ENCODE measurements around the gene FKBP5. TPM values are rescaled to one million over a fixed set of nuclear protein-coding genes. Genes with fewer than 3 reads are reported as not detected.

Gene FKBP5
- polyA plus RNA-seq, 1 donor: 9.4 TPM

- Histone ChIP-seq H3K36me3 (ENCODE audit: control insufficient read depth, insufficient read depth, low read length) (no peaks in the 10 kb centered on the region), H3K9me3 (ENCODE audit: control insufficient read depth, low read depth, low read length) (peaks cover 5% of the 10 kb centered on the region), H3K27me3 (ENCODE audit: control insufficient read depth, insufficient read depth, low read length) (peaks cover 3% of the 10 kb centered on the region), H3K27ac (ENCODE audit: low read length) (no peak overlapping the region), H3K4me1 (ENCODE audit: control insufficient read depth, insufficient read depth, low read length) (no peaks in the 10 kb centered on the region), H3K4me3 (ENCODE audit: low read length) (no peak overlapping the region)
- no peak for DNase-seq
- 29% methylated on average over 3 of the region's 8 CpGs for WGBS (ENCODE audit: insufficient coverage, low lambda C conversion rate)
Measured at GRCh38 chr6:35566794-35567193, 121.9 kb downstream of the FKBP5 start.

- DNase-seq: no peak
- Histone ChIP-seq H3K4me1 (ENCODE audit: control insufficient read depth, insufficient read depth, low read length) (no peaks in the 10 kb centered on the region), H3K4me3 (ENCODE audit: low read length) (no peak overlapping the region), H3K27me3 (ENCODE audit: control insufficient read depth, insufficient read depth, low read length) (peaks cover 3% of the 10 kb centered on the region), H3K9me3 (ENCODE audit: control insufficient read depth, low read depth, low read length) (peaks cover 5% of the 10 kb centered on the region), H3K27ac (ENCODE audit: low read length) (no peak overlapping the region), H3K36me3 (ENCODE audit: control insufficient read depth, insufficient read depth, low read length) (no peaks in the 10 kb centered on the region)
Measured at GRCh38 chr6:35564733-35565132, 124.0 kb downstream of the FKBP5 start.

GRCh38 chr6:35562060-35562459 is 126.7 kb downstream of the FKBP5 start:
- peaks cover 5% of the 10 kb centered on the region for H3K9me3 ChIP-seq (ENCODE audit: control insufficient read depth, low read depth, low read length)
- H3K27me3 ChIP-seq (ENCODE audit: control insufficient read depth, insufficient read depth, low read length): peaks cover 3% of the 10 kb centered on the region
- WGBS (ENCODE audit: insufficient coverage, low lambda C conversion rate): no CpG with 5 or more reads among the region's 11 CpGs
- H3K36me3 ChIP-seq (ENCODE audit: control insufficient read depth, insufficient read depth, low read length): no peaks in the 10 kb centered on the region
- H3K4me1 ChIP-seq (ENCODE audit: control insufficient read depth, insufficient read depth, low read length): no peaks in the 10 kb centered on the region
- DNase-seq: no peak
- H3K4me3 ChIP-seq (ENCODE audit: low read length): no peak overlapping the region
- no peak overlapping the region for H3K27ac ChIP-seq (ENCODE audit: low read length)

GRCh38 chr6:35561113-35561512 is 127.6 kb downstream of the FKBP5 start:
- Histone ChIP-seq H3K4me1 (ENCODE audit: control insufficient read depth, insufficient read depth, low read length) (no peaks in the 10 kb centered on the region), H3K9me3 (ENCODE audit: control insufficient read depth, low read depth, low read length) (peaks cover 2% of the 10 kb centered on the region), H3K27ac (ENCODE audit: low read length) (no peak overlapping the region), H3K36me3 (ENCODE audit: control insufficient read depth, insufficient read depth, low read length) (no peaks in the 10 kb centered on the region), H3K27me3 (ENCODE audit: control insufficient read depth, insufficient read depth, low read length) (peaks cover 3% of the 10 kb centered on the region), H3K4me3 (ENCODE audit: low read length) (no peak overlapping the region)
- no peak for DNase-seq
- WGBS (ENCODE audit: insufficient coverage, low lambda C conversion rate): no CpG with 5 or more reads among the region's 5 CpGs

- WGBS (ENCODE audit: insufficient coverage, low lambda C conversion rate): no CpG with 5 or more reads among the region's 12 CpGs
- no peaks in the 10 kb centered on the region for H3K36me3 ChIP-seq (ENCODE audit: control insufficient read depth, insufficient read depth, low read length)
- DNase-seq: no peak
- H3K27ac ChIP-seq (ENCODE audit: low read length): no peak overlapping the region
- H3K4me1 ChIP-seq (ENCODE audit: control insufficient read depth, insufficient read depth, low read length): no peaks in the 10 kb centered on the region
- no peaks in the 10 kb centered on the region for H3K9me3 ChIP-seq (ENCODE audit: control insufficient read depth, low read depth, low read length)
- no peak overlapping the region for H3K4me3 ChIP-seq (ENCODE audit: low read length)
- H3K27me3 ChIP-seq (ENCODE audit: control insufficient read depth, insufficient read depth, low read length): no peaks in the 10 kb centered on the region
Measured at GRCh38 chr6:35558571-35558970, 130.1 kb downstream of the FKBP5 start.

- no peak overlapping the region for H3K4me3 ChIP-seq (ENCODE audit: low read length)
- H3K4me1 ChIP-seq (ENCODE audit: control insufficient read depth, insufficient read depth, low read length): no peaks in the 10 kb centered on the region
- WGBS (ENCODE audit: insufficient coverage, low lambda C conversion rate): no CpG with 5 or more reads among the region's 6 CpGs
- no peaks in the 10 kb centered on the region for H3K36me3 ChIP-seq (ENCODE audit: control insufficient read depth, insufficient read depth, low read length)
- H3K27me3 ChIP-seq (ENCODE audit: control insufficient read depth, insufficient read depth, low read length): no peaks in the 10 kb centered on the region
- DNase-seq: no peak
- H3K27ac ChIP-seq (ENCODE audit: low read length): no peak overlapping the region
- H3K9me3 ChIP-seq (ENCODE audit: control insufficient read depth, low read depth, low read length): no peaks in the 10 kb centered on the region
Measured at GRCh38 chr6:35557239-35557638, 131.5 kb downstream of the FKBP5 start.

- Histone ChIP-seq H3K4me3 (ENCODE audit: low read length) (no peak overlapping the region), H3K36me3 (ENCODE audit: control insufficient read depth, insufficient read depth, low read length) (no peaks in the 10 kb centered on the region), H3K27me3 (ENCODE audit: control insufficient read depth, insufficient read depth, low read length) (no peaks in the 10 kb centered on the region), H3K4me1 (ENCODE audit: control insufficient read depth, insufficient read depth, low read length) (no peaks in the 10 kb centered on the region), H3K27ac (ENCODE audit: low read length) (no peak overlapping the region), H3K9me3 (ENCODE audit: control insufficient read depth, low read depth, low read length) (peaks cover 3% of the 10 kb centered on the region)
- DNase-seq: no peak
- WGBS (ENCODE audit: insufficient coverage, low lambda C conversion rate): no CpG with 5 or more reads among the region's 4 CpGs
Measured at GRCh38 chr6:35554811-35555210, 133.9 kb downstream of the FKBP5 start.

GRCh38 chr6:35553315-35553714 is 135.4 kb downstream of the FKBP5 start:
- Histone ChIP-seq H3K4me1 (ENCODE audit: control insufficient read depth, insufficient read depth, low read length) (no peaks in the 10 kb centered on the region), H3K36me3 (ENCODE audit: control insufficient read depth, insufficient read depth, low read length) (no peaks in the 10 kb centered on the region), H3K9me3 (ENCODE audit: control insufficient read depth, low read depth, low read length) (peaks cover 3% of the 10 kb centered on the region), H3K27ac (ENCODE audit: low read length) (no peak overlapping the region), H3K4me3 (ENCODE audit: low read length) (no peak overlapping the region), H3K27me3 (ENCODE audit: control insufficient read depth, insufficient read depth, low read length) (no peaks in the 10 kb centered on the region)
- WGBS (ENCODE audit: insufficient coverage, low lambda C conversion rate): no CpG with 5 or more reads among the region's 6 CpGs
- no peak for DNase-seq

- H3K36me3 ChIP-seq (ENCODE audit: control insufficient read depth, insufficient read depth, low read length): no peaks in the 10 kb centered on the region
- no peak for DNase-seq
- peaks cover 2% of the 10 kb centered on the region for H3K27me3 ChIP-seq (ENCODE audit: control insufficient read depth, insufficient read depth, low read length)
- H3K4me1 ChIP-seq (ENCODE audit: control insufficient read depth, insufficient read depth, low read length): no peaks in the 10 kb centered on the region
- 50% methylated on average over 1 of the region's 5 CpGs for WGBS (ENCODE audit: insufficient coverage, low lambda C conversion rate)
- no peak overlapping the region for H3K4me3 ChIP-seq (ENCODE audit: low read length)
- no peak overlapping the region for H3K27ac ChIP-seq (ENCODE audit: low read length)
- peaks cover 3% of the 10 kb centered on the region for H3K9me3 ChIP-seq (ENCODE audit: control insufficient read depth, low read depth, low read length)
Measured at GRCh38 chr6:35552285-35552917, 136.3 kb downstream of the FKBP5 start.

GRCh38 chr6:35550437-35550836 is 138.3 kb downstream of the FKBP5 start:
- Histone ChIP-seq H3K27ac (ENCODE audit: low read length) (no peak overlapping the region), H3K9me3 (ENCODE audit: control insufficient read depth, low read depth, low read length) (peaks cover 3% of the 10 kb centered on the region), H3K36me3 (ENCODE audit: control insufficient read depth, insufficient read depth, low read length) (no peaks in the 10 kb centered on the region), H3K4me3 (ENCODE audit: low read length) (no peak overlapping the region), H3K4me1 (ENCODE audit: control insufficient read depth, insufficient read depth, low read length) (no peaks in the 10 kb centered on the region), H3K27me3 (ENCODE audit: control insufficient read depth, insufficient read depth, low read length) (peaks cover 2% of the 10 kb centered on the region)
- WGBS (ENCODE audit: insufficient coverage, low lambda C conversion rate): 83% methylated on average over 1 of the region's 1 CpG
- DNase-seq: no peak

GRCh38 chr6:35547676-35548075 is 141.0 kb downstream of the FKBP5 start:
- Histone ChIP-seq H3K27me3 (ENCODE audit: control insufficient read depth, insufficient read depth, low read length) (peaks cover 2% of the 10 kb centered on the region), H3K36me3 (ENCODE audit: control insufficient read depth, insufficient read depth, low read length) (no peaks in the 10 kb centered on the region), H3K4me1 (ENCODE audit: control insufficient read depth, insufficient read depth, low read length) (no peaks in the 10 kb centered on the region), H3K27ac (ENCODE audit: low read length) (no peak overlapping the region), H3K9me3 (ENCODE audit: control insufficient read depth, low read depth, low read length) (peaks cover 3% of the 10 kb centered on the region), H3K4me3 (ENCODE audit: low read length) (no peak overlapping the region)
- no CpG with 5 or more reads among the region's 6 CpGs for WGBS (ENCODE audit: insufficient coverage, low lambda C conversion rate)
- DNase-seq: peak in 1 of 2 donors; percentile 16
